SK-N-SH treated with all-trans-retinoic acid at 6 μM for 48 hours (cell line): ENCODE results near the gene KPNB1.
A peak's percentile ranks its signal among the peaks of the same experiment; 100 is the strongest.

Source experiments
- ATAC-seq: fragments of 200-7000 bp; cut with Tn5 transposase; 3 replicates; pipeline ENCODE4 v1.9.1; 2020; ENCODE audit warnings: mild to moderate bottlenecking, moderate library complexity
- ARNTL ChIP-seq: fragments of 450-650 bp; formaldehyde crosslinking; IDR thresholded peaks from 2 replicates; pipeline ENCODE4 v1.5.0; 2020; ENCODE audit warnings: low read depth, mild to moderate bottlenecking, moderate library complexity, borderline replicate concordance
- BACH2 ChIP-seq: fragments of 250-450 bp; sonication (Bioruptor Pico); IDR thresholded peaks from 2 replicates; pipeline ENCODE4 v1.9.0; 2021; ENCODE audit warnings: mild to moderate bottlenecking, borderline replicate concordance
- CSDC2 ChIP-seq: fragments of 250-450 bp; sonication (Bioruptor Pico); IDR thresholded peaks from 2 replicates; pipeline ENCODE4 v1.5.0; 2020; ENCODE audit warnings: mild to moderate bottlenecking, moderate library complexity
- CSRNP3 ChIP-seq: fragments of 250-450 bp; sonication (Bioruptor Pico); IDR thresholded peaks from 2 replicates; pipeline ENCODE4 v1.5.1; 2021; ENCODE audit warnings: mild to moderate bottlenecking, moderate library complexity
- ESRRG ChIP-seq: fragments of 250-450 bp; sonication (Bioruptor Pico); IDR thresholded peaks from 2 replicates; pipeline ENCODE4 v1.6.1; 2021; ENCODE audit warnings: mild to moderate bottlenecking
- GLIS3 ChIP-seq: fragments of 250-450 bp; sonication (Bioruptor Pico); IDR thresholded peaks from 2 replicates; pipeline ENCODE4 v1.5.0; 2020; ENCODE audit warnings: mild to moderate bottlenecking, moderate library complexity
- ISL1 ChIP-seq: fragments of 250-450 bp; sonication (Bioruptor Pico); IDR thresholded peaks from 2 replicates; pipeline ENCODE4 v2.1.2; 2022; ENCODE audit warnings: mild to moderate bottlenecking, moderate library complexity
- OSR1 ChIP-seq: fragments of 250-450 bp; sonication (Bioruptor Pico); IDR thresholded peaks from 2 replicates; pipeline ENCODE4 v1.8.0; 2022; ENCODE audit warnings: moderate library complexity, mild to moderate bottlenecking, inconsistent platforms
- PPARA ChIP-seq: fragments of 250-450 bp; sonication (Bioruptor Pico); IDR thresholded peaks from 2 replicates; pipeline ENCODE4 v1.5.0; 2020; ENCODE audit warnings: mild to moderate bottlenecking, borderline replicate concordance
- RARB ChIP-seq: fragments of 250-450 bp; sonication (Bioruptor Pico); IDR thresholded peaks from 2 replicates; pipeline ENCODE4 v1.8.0; 2021; ENCODE audit warnings: mild to moderate bottlenecking, moderate library complexity
- SNAI2 ChIP-seq: fragments of 250-450 bp; sonication (Bioruptor Pico); IDR thresholded peaks from 2 replicates; pipeline ENCODE4 v1.5.0; 2020; ENCODE audit warnings: mild to moderate bottlenecking, moderate library complexity
- TCF4 ChIP-seq: fragments of 250-450 bp; sonication (Bioruptor Pico); IDR thresholded peaks from 2 replicates; pipeline ENCODE4 v1.8.0; 2021; ENCODE audit warnings: mild to moderate bottlenecking, moderate library complexity, borderline replicate concordance
- TOX ChIP-seq: fragments of 250-450 bp; sonication (Bioruptor Pico); IDR thresholded peaks from 2 replicates; pipeline ENCODE4 v1.8.0; 2021; ENCODE audit warnings: mild to moderate bottlenecking, moderate library complexity, borderline replicate concordance
- ZFP3 ChIP-seq: fragments of 250-450 bp; sonication (Bioruptor Pico); IDR thresholded peaks from 2 replicates; pipeline ENCODE4 v1.5.0; 2020; ENCODE audit warnings: mild to moderate bottlenecking, moderate library complexity
- ZFP30 ChIP-seq: fragments of 450-650 bp; formaldehyde crosslinking; IDR thresholded peaks from 2 replicates; pipeline ENCODE4 v1.5.0; 2022; ENCODE audit warnings: mild to moderate bottlenecking, moderate library complexity
- ZNF565 ChIP-seq: fragments of 450-650 bp; formaldehyde crosslinking; conservative IDR thresholded peaks from 2 replicates; pipeline ENCODE4 v1.5.0; 2020; ENCODE audit warnings: low read depth, mild to moderate bottlenecking, moderate library complexity
- ZNF70 ChIP-seq: fragments of 450-650 bp; formaldehyde crosslinking; IDR thresholded peaks from 2 replicates; pipeline ENCODE4 v1.5.0; 2020; ENCODE audit warnings: mild to moderate bottlenecking, moderate library complexity
- ZNF8 ChIP-seq: fragments of 450-650 bp; formaldehyde crosslinking; IDR thresholded peaks from 2 replicates; pipeline ENCODE4 v1.5.0; 2020; ENCODE audit warnings: mild to moderate bottlenecking, moderate library complexity
- TF ChIP-seq, protein P1 (sequence below): fragments of 250-450 bp; sonication (Bioruptor Pico); IDR thresholded peaks from 2 replicates; pipeline ENCODE4 v1.5.0; 2020; ENCODE audit warnings: mild to moderate bottlenecking, moderate library complexity
- TF ChIP-seq, protein P2 (sequence below): fragments of 250-450 bp; sonication (Bioruptor Pico); IDR thresholded peaks from 2 replicates; pipeline ENCODE4 v1.5.1; 2020; ENCODE audit warnings: low read depth, mild to moderate bottlenecking, moderate library complexity
- TF ChIP-seq, protein P3 (sequence below): fragments of 250-450 bp; sonication (Bioruptor Pico); IDR thresholded peaks from 2 replicates; pipeline ENCODE4 v1.8.0; 2020; ENCODE audit warnings: mild to moderate bottlenecking, moderate library complexity, borderline replicate concordance
- TF ChIP-seq, protein P4 (sequence below): fragments of 250-450 bp; sonication (Bioruptor Pico); IDR thresholded peaks from 2 replicates; pipeline ENCODE4 v1.8.0; 2021; ENCODE audit warnings: low read depth, mild to moderate bottlenecking, moderate library complexity, borderline replicate concordance

Gene KPNB1

GRCh38 chr17:47694581-47695428 is 45.1 kb downstream of the KPNB1 start:
- peak; percentile 51 for ATAC-seq
- TF ChIP-seq, protein P1, sequence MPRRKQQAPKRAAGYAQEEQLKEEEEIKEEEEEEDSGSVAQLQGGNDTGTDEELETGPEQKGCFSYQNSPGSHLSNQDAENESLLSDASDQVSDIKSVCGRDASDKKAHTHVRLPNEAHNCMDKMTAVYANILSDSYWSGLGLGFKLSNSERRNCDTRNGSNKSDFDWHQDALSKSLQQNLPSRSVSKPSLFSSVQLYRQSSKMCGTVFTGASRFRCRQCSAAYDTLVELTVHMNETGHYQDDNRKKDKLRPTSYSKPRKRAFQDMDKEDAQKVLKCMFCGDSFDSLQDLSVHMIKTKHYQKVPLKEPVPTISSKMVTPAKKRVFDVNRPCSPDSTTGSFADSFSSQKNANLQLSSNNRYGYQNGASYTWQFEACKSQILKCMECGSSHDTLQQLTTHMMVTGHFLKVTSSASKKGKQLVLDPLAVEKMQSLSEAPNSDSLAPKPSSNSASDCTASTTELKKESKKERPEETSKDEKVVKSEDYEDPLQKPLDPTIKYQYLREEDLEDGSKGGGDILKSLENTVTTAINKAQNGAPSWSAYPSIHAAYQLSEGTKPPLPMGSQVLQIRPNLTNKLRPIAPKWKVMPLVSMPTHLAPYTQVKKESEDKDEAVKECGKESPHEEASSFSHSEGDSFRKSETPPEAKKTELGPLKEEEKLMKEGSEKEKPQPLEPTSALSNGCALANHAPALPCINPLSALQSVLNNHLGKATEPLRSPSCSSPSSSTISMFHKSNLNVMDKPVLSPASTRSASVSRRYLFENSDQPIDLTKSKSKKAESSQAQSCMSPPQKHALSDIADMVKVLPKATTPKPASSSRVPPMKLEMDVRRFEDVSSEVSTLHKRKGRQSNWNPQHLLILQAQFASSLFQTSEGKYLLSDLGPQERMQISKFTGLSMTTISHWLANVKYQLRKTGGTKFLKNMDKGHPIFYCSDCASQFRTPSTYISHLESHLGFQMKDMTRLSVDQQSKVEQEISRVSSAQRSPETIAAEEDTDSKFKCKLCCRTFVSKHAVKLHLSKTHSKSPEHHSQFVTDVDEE: no peak
- TF ChIP-seq ARNTL (CRISPR knock-in tag) (no peak), RARB (CRISPR knock-in tag) (no peak), ISL1 (no peak), ZFP3 (no peak), ZNF565 (no peak), BACH2 (CRISPR knock-in tag) (no peak), ZNF70 (CRISPR knock-in tag) (no peak), SNAI2 (no peak), CSRNP3 (no peak), GLIS3 (CRISPR knock-in tag) (no peak), PPARA (CRISPR knock-in tag) (no peak), ZNF8 (CRISPR knock-in tag) (no peak)
- TF ChIP-seq, protein P2, sequence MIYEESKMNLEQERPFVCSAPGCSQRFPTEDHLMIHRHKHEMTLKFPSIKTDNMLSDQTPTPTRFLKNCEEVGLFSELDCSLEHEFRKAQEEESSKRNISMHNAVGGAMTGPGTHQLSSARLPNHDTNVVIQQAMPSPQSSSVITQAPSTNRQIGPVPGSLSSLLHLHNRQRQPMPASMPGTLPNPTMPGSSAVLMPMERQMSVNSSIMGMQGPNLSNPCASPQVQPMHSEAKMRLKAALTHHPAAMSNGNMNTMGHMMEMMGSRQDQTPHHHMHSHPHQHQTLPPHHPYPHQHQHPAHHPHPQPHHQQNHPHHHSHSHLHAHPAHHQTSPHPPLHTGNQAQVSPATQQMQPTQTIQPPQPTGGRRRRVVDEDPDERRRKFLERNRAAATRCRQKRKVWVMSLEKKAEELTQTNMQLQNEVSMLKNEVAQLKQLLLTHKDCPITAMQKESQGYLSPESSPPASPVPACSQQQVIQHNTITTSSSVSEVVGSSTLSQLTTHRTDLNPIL (CRISPR knock-in tag): no peak
- TF ChIP-seq, all 23 proteins: peak for 0

- no peak for ATAC-seq
- no peak for TF ChIP-seq ZNF565
- TF ChIP-seq ZNF8 (CRISPR knock-in tag): no peak
- TF ChIP-seq ESRRG (CRISPR knock-in tag): no peak
- TF ChIP-seq OSR1 (CRISPR knock-in tag): no peak
- no peak for TF ChIP-seq SNAI2
- TF ChIP-seq ZNF70 (CRISPR knock-in tag): no peak
- TF ChIP-seq, protein P3, sequence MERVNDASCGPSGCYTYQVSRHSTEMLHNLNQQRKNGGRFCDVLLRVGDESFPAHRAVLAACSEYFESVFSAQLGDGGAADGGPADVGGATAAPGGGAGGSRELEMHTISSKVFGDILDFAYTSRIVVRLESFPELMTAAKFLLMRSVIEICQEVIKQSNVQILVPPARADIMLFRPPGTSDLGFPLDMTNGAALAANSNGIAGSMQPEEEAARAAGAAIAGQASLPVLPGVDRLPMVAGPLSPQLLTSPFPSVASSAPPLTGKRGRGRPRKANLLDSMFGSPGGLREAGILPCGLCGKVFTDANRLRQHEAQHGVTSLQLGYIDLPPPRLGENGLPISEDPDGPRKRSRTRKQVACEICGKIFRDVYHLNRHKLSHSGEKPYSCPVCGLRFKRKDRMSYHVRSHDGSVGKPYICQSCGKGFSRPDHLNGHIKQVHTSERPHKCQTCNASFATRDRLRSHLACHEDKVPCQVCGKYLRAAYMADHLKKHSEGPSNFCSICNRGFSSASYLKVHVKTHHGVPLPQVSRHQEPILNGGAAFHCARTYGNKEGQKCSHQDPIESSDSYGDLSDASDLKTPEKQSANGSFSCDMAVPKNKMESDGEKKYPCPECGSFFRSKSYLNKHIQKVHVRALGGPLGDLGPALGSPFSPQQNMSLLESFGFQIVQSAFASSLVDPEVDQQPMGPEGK (CRISPR knock-in tag): no peak
Observed at GRCh38 chr17:47695429-47696376, 46.0 kb downstream of the KPNB1 start.

GRCh38 chr17:47696717-47697642 is 47.3 kb downstream of the KPNB1 start:
- ATAC-seq: no peak
- TF ChIP-seq ISL1 (no peak), GLIS3 (CRISPR knock-in tag) (no peak), TOX (no peak), CSDC2 (no peak), ZFP30 (CRISPR knock-in tag) (no peak), TCF4 (CRISPR knock-in tag) (no peak), SNAI2 (no peak), ARNTL (CRISPR knock-in tag) (no peak), CSRNP3 (no peak), ESRRG (CRISPR knock-in tag) (no peak), ZNF70 (CRISPR knock-in tag) (no peak), RARB (CRISPR knock-in tag) (no peak), ZNF8 (CRISPR knock-in tag) (no peak)
- TF ChIP-seq, protein P4, sequence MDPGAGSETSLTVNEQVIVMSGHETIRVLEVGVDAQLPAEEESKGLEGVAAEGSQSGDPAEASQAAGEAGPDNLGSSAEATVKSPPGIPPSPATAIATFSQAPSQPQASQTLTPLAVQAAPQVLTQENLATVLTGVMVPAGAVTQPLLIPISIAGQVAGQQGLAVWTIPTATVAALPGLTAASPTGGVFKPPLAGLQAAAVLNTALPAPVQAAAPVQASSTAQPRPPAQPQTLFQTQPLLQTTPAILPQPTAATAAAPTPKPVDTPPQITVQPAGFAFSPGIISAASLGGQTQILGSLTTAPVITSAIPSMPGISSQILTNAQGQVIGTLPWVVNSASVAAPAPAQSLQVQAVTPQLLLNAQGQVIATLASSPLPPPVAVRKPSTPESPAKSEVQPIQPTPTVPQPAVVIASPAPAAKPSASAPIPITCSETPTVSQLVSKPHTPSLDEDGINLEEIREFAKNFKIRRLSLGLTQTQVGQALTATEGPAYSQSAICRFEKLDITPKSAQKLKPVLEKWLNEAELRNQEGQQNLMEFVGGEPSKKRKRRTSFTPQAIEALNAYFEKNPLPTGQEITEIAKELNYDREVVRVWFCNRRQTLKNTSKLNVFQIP: no peak
